OCI-LY7 (cell line): Measurements from ENCODE around the gene CKM. TPM values are rescaled to one million over a fixed set of nuclear protein-coding genes. Genes with fewer than 3 reads are reported as not detected.

Source experiments
- BruUV-seq: library from RNA; stranded (reverse); fragments of 400-500 nt; replicated peaks from 2 replicates; lab custom pipeline; 2021; lab: Mats Ljungman, UMichigan
- CTCF ChIA-PET: fragments of 300-600 bp; sonication (Branson Sonifier 250); formaldehyde crosslinking; loops from one replicate; lab custom pipeline; 2022; ENCODE audit warnings: antibody characterized with exemption; ENCODE audit not compliant: unreplicated experiment; lab: Charles Lee
- POLR2A ChIA-PET: fragments of 300-600 bp; sonication (Branson Sonifier 250); formaldehyde crosslinking; loops from one replicate; lab custom pipeline; 2022; ENCODE audit warnings: antibody characterized with exemption; lab: Charles Lee
- DNase-seq: peaks from one replicate; pipeline ENCODE4 v3.0.0-alpha.2; 2015; ENCODE audit warnings: low spot score
- H2AFZ ChIP-seq: fragments of 200-600 bp; sonication (generic), shearing (Covaris generic); 2 replicates; pipeline ENCODE4 v1.6.1; 2014; ENCODE audit warnings: mild to moderate bottlenecking, antibody characterized with exemption, low read length, moderate library complexity
- H3K27ac ChIP-seq: fragments of 200-600 bp; sonication (generic); 2 replicates; pipeline ENCODE4 v1.5.1; 2014; ENCODE audit warnings: mixed run types, low read depth, mild to moderate bottlenecking, moderate library complexity, low read length, inconsistent platforms; ENCODE audit not compliant: poor library complexity, severe bottlenecking
- H3K36me3 ChIP-seq: fragments of 200-600 bp; sonication (generic); 2 replicates; pipeline ENCODE4 v1.6.1; 2014; ENCODE audit warnings: mild to moderate bottlenecking, antibody characterized with exemption, low read length, moderate library complexity, mixed read lengths; ENCODE audit not compliant: insufficient read depth
- H3K4me1 ChIP-seq: fragments of 200-600 bp; sonication (generic); 2 replicates; pipeline ENCODE4 v1.5.1; 2014; ENCODE audit warnings: mild to moderate bottlenecking, low read length; ENCODE audit not compliant: insufficient read depth, poor library complexity, severe bottlenecking
- H3K4me2 ChIP-seq: fragments of 200-600 bp; sonication (generic); 2 replicates; pipeline ENCODE4 v1.6.1; 2014; ENCODE audit warnings: mild to moderate bottlenecking, low read length
- H3K4me3 ChIP-seq: fragments of 200-600 bp; sonication (generic); 2 replicates; pipeline ENCODE4 v1.5.1; 2014; ENCODE audit warnings: mild to moderate bottlenecking, low read depth, low read length; ENCODE audit not compliant: poor library complexity, severe bottlenecking
- H3K79me2 ChIP-seq: fragments of 200-600 bp; sonication (generic); 2 replicates; pipeline ENCODE4 v1.6.1; 2016; ENCODE audit warnings: low read depth, mild to moderate bottlenecking, low read length, moderate library complexity, mixed read lengths; ENCODE audit not compliant: insufficient read depth
- H3K9me2 ChIP-seq: fragments of 200-600 bp; sonication (generic); 2 replicates; pipeline ENCODE4 v1.6.1; 2016; ENCODE audit warnings: mild to moderate bottlenecking, low read length, mixed read lengths; ENCODE audit not compliant: insufficient read depth
- H3K9me3 ChIP-seq: fragments of 200-600 bp; sonication (generic); 2 replicates; pipeline ENCODE4 v1.6.1; 2014; ENCODE audit warnings: mild to moderate bottlenecking, mixed run types, low read length, mixed read lengths
- H4K20me1 ChIP-seq: fragments of 200-600 bp; sonication (generic); 2 replicates; pipeline ENCODE4 v1.6.1; 2014; ENCODE audit warnings: mild to moderate bottlenecking, antibody characterized with exemption, low read length, moderate library complexity, mixed read lengths; ENCODE audit not compliant: insufficient read depth
- EZH2phosphoT487 ChIP-seq: fragments of 200-600 bp; sonication (generic); IDR thresholded peaks from 2 replicates; pipeline ENCODE4 v1.6.1; 2018; ENCODE audit warnings: low read depth, borderline replicate concordance, mild to moderate bottlenecking, mixed run types, antibody characterized with exemption, low read length, moderate library complexity, mixed read lengths
- intact Hi-C: fragments of 100-400 bp; cut with micrococcal nuclease; formaldehyde crosslinking; loops from one replicate; pipeline ENCODE4 v1.10.0; 2022; ENCODE audit not compliant: unreplicated experiment
- total RNA-seq, 2 experiments: library from RNA; depleted of rRNA in 1 of 2; stranded (reverse); fragments of >200 nt in 1 of 2; shearing (Covaris generic) in 1 of 2; gene quantifications; 2 replicates each; pipeline ENCODE4 v1.2.3, GENCODE V29; 2014 to 2022
- TF ChIP-seq, protein P1 (sequence below): fragments of 200-600 bp; sonication (generic); conservative IDR thresholded peaks from 2 replicates; pipeline ENCODE4 v1.5.1; 2014; ENCODE audit warnings: mild to moderate bottlenecking, antibody characterized with exemption, low read length, moderate library complexity, mixed read lengths

CKM gene
- total RNA-seq, 2 experiments from 2014 or later = not detected

- Histone ChIP-seq H3K4me2 (no peak overlapping the region), H3K4me3 (no peak overlapping the region), H3K27ac (no peak overlapping the region), H4K20me1 (no peaks in the 10 kb centered on the region; the same call in 1 of the 2 replicates), H3K9me3 (no peaks in the 10 kb centered on the region), H3K9me2 (no peaks in the 10 kb centered on the region), H3K4me1 (peaks cover 4% of the 10 kb centered on the region), H2AFZ (no peak overlapping the region), H3K79me2 (no peaks in the 10 kb centered on the region), H3K36me3 (peaks cover 20% of the 10 kb centered on the region)
- no peak for DNase-seq
- no peak for TF ChIP-seq EZH2phosphoT487
- TF ChIP-seq, protein P1, sequence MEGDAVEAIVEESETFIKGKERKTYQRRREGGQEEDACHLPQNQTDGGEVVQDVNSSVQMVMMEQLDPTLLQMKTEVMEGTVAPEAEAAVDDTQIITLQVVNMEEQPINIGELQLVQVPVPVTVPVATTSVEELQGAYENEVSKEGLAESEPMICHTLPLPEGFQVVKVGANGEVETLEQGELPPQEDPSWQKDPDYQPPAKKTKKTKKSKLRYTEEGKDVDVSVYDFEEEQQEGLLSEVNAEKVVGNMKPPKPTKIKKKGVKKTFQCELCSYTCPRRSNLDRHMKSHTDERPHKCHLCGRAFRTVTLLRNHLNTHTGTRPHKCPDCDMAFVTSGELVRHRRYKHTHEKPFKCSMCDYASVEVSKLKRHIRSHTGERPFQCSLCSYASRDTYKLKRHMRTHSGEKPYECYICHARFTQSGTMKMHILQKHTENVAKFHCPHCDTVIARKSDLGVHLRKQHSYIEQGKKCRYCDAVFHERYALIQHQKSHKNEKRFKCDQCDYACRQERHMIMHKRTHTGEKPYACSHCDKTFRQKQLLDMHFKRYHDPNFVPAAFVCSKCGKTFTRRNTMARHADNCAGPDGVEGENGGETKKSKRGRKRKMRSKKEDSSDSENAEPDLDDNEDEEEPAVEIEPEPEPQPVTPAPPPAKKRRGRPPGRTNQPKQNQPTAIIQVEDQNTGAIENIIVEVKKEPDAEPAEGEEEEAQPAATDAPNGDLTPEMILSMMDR = no peak
- BruUV-seq = no TSS peak
- POLR2A ChIA-PET = no interaction called here
- intact Hi-C loops = no loop called here
- CTCF ChIA-PET = no interaction called here
These were observed 26.8 kb downstream of the CKM start for GRCh38 chr19:45295873-45296272.

GRCh38 chr19:45294291-45295029 is 28.2 kb downstream of the CKM start:
- no peaks in the 10 kb centered on the region for H3K4me1 ChIP-seq
- intact Hi-C loops = no loop called here
- H3K4me2 ChIP-seq = no peak overlapping the region
- no peak overlapping the region for H3K4me3 ChIP-seq
- ChIA-PET POLR2A (no interaction called here), CTCF (interaction anchor here (0.6 kb wide), 1 partner anchor 14 kb away, joined by 3 read pairs; no protein-coding TSS in a partner anchor)
- no peaks in the 10 kb centered on the region; the same call in 1 of the 2 replicates for H4K20me1 ChIP-seq
- BruUV-seq = no TSS peak
- H3K27ac ChIP-seq = no peak overlapping the region
- TF ChIP-seq, protein P1 = no peak
- no peak for TF ChIP-seq EZH2phosphoT487
- no peak overlapping the region for H2AFZ ChIP-seq
- H3K9me3 ChIP-seq = no peaks in the 10 kb centered on the region
- H3K9me2 ChIP-seq = no peaks in the 10 kb centered on the region
- peaks cover 15% of the 10 kb centered on the region for H3K36me3 ChIP-seq
- H3K79me2 ChIP-seq = no peaks in the 10 kb centered on the region
- no peak for DNase-seq

DNA sequence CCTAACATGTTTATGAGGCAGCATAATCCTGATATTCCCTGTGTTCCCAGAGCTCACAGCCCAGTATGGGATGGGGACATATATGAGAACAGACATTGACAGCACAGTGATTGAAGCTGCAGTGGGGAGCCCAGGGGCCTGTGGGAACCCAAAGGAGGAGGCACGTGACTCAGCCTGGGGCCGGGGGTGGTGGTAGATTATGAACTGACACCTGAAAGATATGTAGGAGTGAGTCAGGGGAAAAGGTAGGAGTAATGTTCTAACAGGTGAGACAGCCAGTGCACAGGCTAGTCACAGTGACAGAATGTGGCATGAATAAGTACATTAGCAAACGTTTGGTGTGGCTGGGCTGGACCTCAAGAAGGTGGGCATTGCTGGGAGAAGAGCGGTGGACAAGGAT is 29.0 kb downstream of the CKM start:
- ChIA-PET POLR2A (no interaction called here), CTCF (no interaction called here)
- no peaks in the 10 kb centered on the region for H3K9me2 ChIP-seq
- no peak overlapping the region for H3K4me3 ChIP-seq
- H3K27ac ChIP-seq = no peak overlapping the region
- H3K4me2 ChIP-seq = no peak overlapping the region
- intact Hi-C loops = no loop called here
- H4K20me1 ChIP-seq = no peaks in the 10 kb centered on the region; the same call in 1 of the 2 replicates
- H3K36me3 ChIP-seq = peaks cover 15% of the 10 kb centered on the region
- H3K79me2 ChIP-seq = no peaks in the 10 kb centered on the region
- H3K9me3 ChIP-seq = no peaks in the 10 kb centered on the region
- no peak for TF ChIP-seq EZH2phosphoT487
- TF ChIP-seq, protein P1 = no peak
- BruUV-seq = no TSS peak
- no peak overlapping the region for H2AFZ ChIP-seq
- DNase-seq = no peak
- no peaks in the 10 kb centered on the region for H3K4me1 ChIP-seq
